ENCODE results near the gene SAP30L.

Gene SAP30L

GRCh38 chr5:154481584-154482381 lies 36.0 kb downstream of the SAP30L start:
- DNase-seq: no peak

- no peak for DNase-seq
These were observed 37.0 kb downstream of the SAP30L start for GRCh38 chr5:154482528-154483449.

DNA sequence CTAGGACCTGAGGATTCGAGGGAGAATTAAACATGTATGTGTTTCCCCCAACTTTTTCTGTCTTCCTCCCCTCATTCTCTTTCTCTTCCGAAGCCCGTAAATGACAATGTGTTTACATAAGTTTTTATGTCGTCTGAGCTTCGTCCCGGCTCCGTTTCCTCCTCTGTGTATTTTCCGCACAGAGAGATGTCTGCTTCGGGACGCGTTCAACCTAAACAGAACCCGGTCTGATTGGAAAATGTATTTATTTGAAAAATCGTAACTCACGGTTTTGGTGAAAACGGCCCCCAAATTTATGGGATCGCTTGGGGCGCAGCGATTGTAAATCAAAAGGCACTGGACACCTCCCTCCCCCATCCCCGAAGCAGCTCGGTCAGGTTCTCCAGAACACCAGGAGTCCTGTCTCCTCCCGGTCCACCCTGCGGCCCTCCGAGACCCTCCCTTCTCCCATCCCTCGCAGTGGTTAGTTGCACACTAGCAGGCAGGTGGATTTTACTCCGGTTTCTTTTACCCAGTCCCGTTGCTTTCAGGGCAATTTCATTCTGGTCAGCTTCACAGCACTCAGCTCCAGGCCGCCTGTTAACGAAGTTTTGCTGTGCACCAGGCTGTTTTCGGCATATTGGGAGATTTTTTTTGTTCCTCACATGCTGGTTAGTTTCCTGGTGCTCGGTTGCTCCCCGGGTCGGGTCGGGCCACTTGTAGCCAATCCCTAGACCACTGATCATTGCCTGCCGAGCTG lies 38.0 kb downstream of the SAP30L start:
- no peak for DNase-seq

DNA sequence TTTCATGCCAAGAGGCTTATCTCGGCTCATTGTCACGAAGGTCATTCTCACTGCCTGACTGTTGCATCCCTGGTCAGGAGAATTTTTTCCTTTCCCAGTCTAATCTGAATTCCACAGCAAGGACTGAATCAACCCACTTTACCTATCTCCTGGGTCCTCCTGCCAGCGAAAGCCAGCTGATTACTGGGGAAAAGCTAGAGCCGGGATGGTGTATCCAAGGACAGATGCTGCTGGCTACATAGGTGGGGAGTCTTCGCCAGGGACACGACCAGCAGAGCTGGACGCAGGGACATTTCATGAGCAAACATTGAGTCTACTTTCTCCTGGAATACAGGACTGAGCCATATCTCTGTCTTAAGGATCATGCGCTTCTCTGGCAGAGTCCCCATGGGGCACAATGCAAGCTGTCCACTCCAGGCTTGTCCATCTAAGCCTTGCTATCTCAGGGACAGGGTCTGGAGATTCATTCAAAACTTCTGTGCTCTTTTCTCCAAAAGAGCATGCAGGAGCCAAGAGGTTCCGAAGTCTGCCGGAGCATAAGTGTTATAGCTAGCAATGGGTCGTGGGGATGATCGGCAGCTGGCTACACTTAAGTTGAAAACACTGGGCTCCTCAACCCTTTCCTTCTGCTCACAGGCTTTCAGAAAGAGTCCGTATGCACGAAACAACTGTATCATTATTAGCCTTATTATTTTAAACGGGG lies 38.7 kb downstream of the SAP30L start:
- DNase-seq: no peak

GRCh38 chr5:154485096-154485491 lies 39.3 kb downstream of the SAP30L start:
- DNase-seq: no peak

DNA sequence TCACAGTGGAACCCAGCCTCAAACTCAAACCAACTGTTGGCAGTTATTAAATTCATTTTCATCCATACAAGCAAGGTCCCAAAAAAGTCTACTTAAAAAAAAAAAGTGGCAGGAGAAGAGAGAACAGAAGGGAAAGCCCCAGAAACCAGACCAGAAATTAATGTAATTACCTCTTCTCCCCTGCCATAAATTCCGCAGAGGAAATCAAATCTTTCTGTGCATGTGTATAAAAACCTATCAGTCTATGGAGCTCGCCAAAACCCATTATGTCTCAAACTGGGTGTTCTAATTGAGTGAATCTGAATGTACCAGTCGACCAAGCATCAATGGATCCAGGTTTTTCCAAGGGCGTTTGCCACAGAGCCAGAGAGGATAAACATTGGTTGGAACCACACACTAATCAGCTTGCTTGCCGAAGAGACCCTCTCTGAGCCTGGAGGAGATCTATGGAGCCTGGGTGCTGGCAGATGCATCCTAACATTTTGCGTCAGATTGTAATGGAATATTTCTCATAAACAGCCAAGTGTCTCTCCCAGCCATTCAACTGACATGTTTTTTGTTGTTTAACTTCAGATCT lies 40.1 kb downstream of the SAP30L start:
- no peak for DNase-seq

GRCh38 chr5:154486427-154486866 lies 40.6 kb downstream of the SAP30L start:
- no peak for DNase-seq

GRCh38 chr5:154487541-154487940 lies 41.7 kb downstream of the SAP30L start:
- peak; percentile 68 for DNase-seq

DNA sequence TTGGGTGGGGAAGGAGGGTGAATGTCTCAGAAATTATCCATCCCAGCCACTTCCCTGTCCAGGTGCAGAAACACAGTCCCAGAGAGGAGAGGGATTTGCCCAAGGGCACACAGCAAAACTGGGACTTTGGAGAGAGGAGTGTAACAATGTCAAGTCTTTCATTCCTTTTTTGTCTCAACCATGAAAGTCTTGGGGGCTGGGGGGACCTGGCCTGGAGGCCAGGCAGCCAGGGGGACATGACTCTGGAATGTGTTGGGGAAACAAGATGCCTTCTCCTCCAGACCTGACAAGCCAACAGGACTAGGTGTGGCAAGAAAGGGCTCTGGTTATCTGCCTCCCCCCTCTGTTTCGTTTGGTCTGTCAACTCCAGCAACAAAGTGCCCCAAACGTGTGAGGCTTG lies 46.1 kb downstream of the SAP30L start:
- DNase-seq: no peak

- DNase-seq: no peak
These were observed 47.5 kb downstream of the SAP30L start for GRCh38 chr5:154493274-154493673.

- no peak for DNase-seq
These were observed 48.2 kb downstream of the SAP30L start for GRCh38 chr5:154494036-154494435.

GRCh38 chr5:154498591-154498990 lies 52.8 kb downstream of the SAP30L start:
- DNase-seq: no peak

GRCh38 chr5:154498994-154499393 lies 53.2 kb downstream of the SAP30L start:
- DNase-seq: no peak

- no peak for DNase-seq
These were observed 55.8 kb downstream of the SAP30L start for GRCh38 chr5:154501566-154501965.

DNA sequence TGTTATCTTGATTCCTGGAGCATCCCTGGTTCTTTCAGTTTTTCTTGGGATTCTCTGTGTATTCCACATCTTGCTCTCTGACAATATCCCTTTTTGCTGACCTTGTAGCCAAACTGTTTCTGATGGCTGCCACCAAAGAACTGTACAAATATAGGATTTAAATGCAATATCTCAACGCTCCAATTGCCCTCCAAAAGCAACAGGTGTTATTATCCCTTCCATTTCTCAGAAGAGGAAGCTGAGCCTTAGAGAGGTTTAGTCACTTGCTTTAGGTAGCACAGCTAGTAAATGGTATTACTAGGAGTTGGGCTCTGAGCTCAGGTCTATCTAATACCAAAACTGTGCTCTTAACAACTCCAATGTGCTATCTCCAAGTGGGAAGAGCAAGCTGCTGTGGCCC lies 56.4 kb downstream of the SAP30L start:
- DNase-seq: no peak

DNA sequence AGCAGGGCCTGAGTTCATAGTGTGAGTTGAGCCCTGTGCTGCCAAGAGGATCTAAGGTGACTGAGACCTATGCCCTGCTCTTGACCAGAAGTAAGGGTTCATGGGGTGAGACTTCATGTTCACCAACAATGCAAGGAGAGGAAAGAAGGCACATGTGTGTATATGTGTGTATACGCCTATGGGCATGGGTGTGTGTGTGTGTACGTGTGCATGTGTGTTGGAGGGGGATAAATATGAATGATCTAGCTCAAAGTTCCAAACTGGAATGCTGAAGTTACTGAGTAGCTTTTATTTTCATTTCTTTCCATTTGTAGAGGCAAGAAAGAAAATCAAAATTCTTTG lies 57.9 kb downstream of the SAP30L start:
- no peak for DNase-seq

DNA sequence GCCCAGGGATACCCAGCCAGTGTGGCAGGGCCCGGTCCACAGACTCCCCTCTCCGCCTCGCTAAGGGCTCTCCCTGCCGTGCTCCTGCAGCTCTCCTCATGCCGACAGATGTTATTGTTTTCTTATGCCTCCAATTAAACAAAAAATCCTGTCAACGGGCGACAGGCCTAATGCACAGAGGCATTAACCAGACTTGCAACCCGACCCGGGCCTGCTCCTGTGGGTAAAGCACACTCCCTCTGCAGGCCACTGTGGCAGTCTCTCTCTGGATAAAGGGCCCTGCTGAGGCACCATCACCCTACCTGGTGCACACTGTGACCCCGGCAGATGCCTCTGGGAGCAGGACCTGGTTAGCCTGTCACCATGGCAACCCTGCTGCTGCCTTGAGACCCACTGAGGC lies 59.8 kb downstream of the SAP30L start:
- DNase-seq: no peak

GRCh38 chr5:154506049-154506715 lies 60.4 kb downstream of the SAP30L start:
- no peak for DNase-seq

- no peak for DNase-seq
These were observed 60.9 kb downstream of the SAP30L start for GRCh38 chr5:154506716-154507080.

DNA sequence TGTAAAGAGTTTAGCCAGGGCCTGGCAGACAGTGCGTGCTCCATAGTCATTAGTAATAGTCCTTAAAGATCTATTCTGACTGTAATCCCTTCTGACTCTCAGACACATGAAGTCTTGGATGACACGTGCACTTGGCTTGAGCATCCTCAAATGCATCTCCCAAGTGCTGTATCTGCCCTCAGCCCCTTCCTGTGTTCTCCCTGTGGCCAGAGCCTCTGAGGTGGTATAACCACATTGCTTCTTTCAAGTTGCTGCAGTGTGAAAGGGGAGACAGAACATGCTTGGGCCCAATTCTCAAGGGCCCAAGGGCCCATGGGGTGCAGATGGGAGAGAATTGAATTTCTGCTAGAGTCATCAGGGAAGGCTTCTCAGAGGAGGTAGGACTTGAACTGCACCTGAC lies 62.3 kb downstream of the SAP30L start:
- DNase-seq: no peak

DNA sequence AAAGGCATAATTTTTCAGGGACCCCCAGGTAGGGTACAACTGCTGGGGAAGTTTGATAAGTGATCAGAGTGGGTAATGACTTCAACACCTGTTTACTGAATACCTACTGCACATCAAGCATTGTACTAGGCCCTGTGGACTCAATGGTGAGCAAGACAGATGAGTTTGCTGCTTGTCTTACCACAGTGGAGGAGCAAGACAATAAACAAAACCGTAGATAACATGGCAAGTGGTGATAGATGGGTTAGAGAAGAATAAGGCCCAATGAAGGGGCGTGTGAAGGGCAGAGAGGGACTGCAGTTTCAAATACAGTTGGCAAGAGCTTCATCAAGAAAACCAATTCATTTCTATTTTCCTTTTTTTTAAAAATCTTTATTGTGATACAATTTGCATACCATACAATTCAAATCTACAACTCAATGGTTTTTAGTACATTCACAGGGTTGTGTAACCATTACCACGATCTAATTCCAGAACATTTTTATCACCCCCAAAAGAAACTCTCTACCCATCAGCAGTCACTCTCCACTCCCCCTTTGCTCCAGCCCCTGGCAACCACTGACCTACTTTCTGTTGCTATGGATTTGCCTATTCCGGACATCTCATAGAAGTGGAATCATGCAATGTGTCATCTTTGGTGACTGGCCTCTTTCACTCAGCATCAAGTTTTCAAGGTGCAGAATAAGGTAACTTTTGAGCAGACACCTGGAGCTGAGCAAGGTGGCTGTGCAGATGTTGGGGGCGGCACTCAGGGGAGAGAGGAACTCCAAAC lies 64.2 kb downstream of the SAP30L start:
- no peak for DNase-seq
